Measurements from ENCODE around the gene LETM1. TPM values are rescaled to one million over a fixed set of nuclear protein-coding genes. Genes with fewer than 3 reads are reported as not detected.
A peak's percentile ranks its signal among the peaks of the same experiment; 100 is the strongest.

Gene LETM1
- total and polyA plus RNA-seq, 4 experiments from 2014 or later, result 6.5 to 42.8 (median 25.5) TPM

GRCh38 chr4:1808396-1808795 lies 47.6 kb downstream of the LETM1 start:
- Histone ChIP-seq H3K36me3 (ENCODE audit: insufficient read depth, low read length) (no peaks in the 10 kb centered on the region), H3K27ac (ENCODE audit: low read depth, low read length) (no peak overlapping the region), H3K4me3 (ENCODE audit: low read length in 2 of 2) (no peak overlapping the region), H3K9me3 (ENCODE audit: control insufficient read depth in 1 of 2, low read length in 2 of 2) (no peaks in the 10 kb centered on the region), H3K4me1 (ENCODE audit: insufficient read depth, low read length) (no peaks in the 10 kb centered on the region), H3K27me3 (ENCODE audit: insufficient read depth, low read length) (no peaks in the 10 kb centered on the region)
- Mint-ChIP-seq H3K36me3 (peaks cover 4 to 6% of the 10 kb centered on the region in 2 donors), H3K4me1 (peaks cover 0 to 1% (median 0%) of the 10 kb centered on the region in 4 donors), H3K4me3 (no peak overlapping the region), H3K27ac (no peak overlapping the region), H3K27me3 (no peaks in the 10 kb centered on the region), H3K9me3 (no peaks in the 10 kb centered on the region)
- intact Hi-C loops (cut with micrococcal nuclease), result no loop called here
- no peak for DNase-seq
- ChIA-PET CTCF (ENCODE audit: partially characterized antibody) (interaction anchor here (1.1 to 5.0 kb wide), 3 partner anchors 23 to 114 kb away, joined by 3 to 32 read pairs (median 29); no protein-coding TSS in a partner anchor), POLR2A (ENCODE audit: partially characterized antibody) (no interaction called here)

- no peaks in the 10 kb centered on the region for H3K9me3 ChIP-seq (ENCODE audit: control insufficient read depth in 1 of 2, low read length in 2 of 2)
- ChIA-PET POLR2A (ENCODE audit: partially characterized antibody) (interaction anchor here (0.9 kb wide), 1 partner anchor 11 kb away, joined by 3 read pairs; no protein-coding TSS in a partner anchor), CTCF (ENCODE audit: partially characterized antibody) (interaction anchor here (1.1 kb wide), 1 partner anchor 22 kb away, joined by 3 read pairs; no protein-coding TSS in a partner anchor)
- Mint-ChIP-seq H3K9me3 (no peaks in the 10 kb centered on the region), H3K4me1 (peaks cover 0 to under 1% (median 0%) of the 10 kb centered on the region in 4 donors), H3K27ac (no peak overlapping the region), H3K4me3 (no peak overlapping the region), H3K27me3 (no peaks in the 10 kb centered on the region), H3K36me3 (peaks cover under 1 to 1% of the 10 kb centered on the region in 2 donors)
- H3K27me3 ChIP-seq (ENCODE audit: insufficient read depth, low read length), result no peaks in the 10 kb centered on the region
- no peaks in the 10 kb centered on the region for H3K36me3 ChIP-seq (ENCODE audit: insufficient read depth, low read length)
- no peak overlapping the region for H3K4me3 ChIP-seq (ENCODE audit: low read length in 2 of 2)
- H3K4me1 ChIP-seq (ENCODE audit: insufficient read depth, low read length), result no peaks in the 10 kb centered on the region
- H3K27ac ChIP-seq (ENCODE audit: low read depth, low read length), result no peak overlapping the region
- intact Hi-C loops (cut with micrococcal nuclease), result no loop called here
- peak in 1 of 5 donors; percentile 13 for DNase-seq
Observed at GRCh38 chr4:1807332-1807777, 48.6 kb downstream of the LETM1 start.

- POLR2A ChIA-PET (ENCODE audit: partially characterized antibody), result interaction anchor here (0.9 kb wide), 1 partner anchor 11 kb away, joined by 3 read pairs; no protein-coding TSS in a partner anchor
- Mint-ChIP-seq H3K9me3 (no peaks in the 10 kb centered on the region), H3K27ac (no peak overlapping the region), H3K4me3 (no peak overlapping the region), H3K4me1 (no peaks in the 10 kb centered on the region), H3K36me3 (no peaks in the 10 kb centered on the region), H3K27me3 (no peaks in the 10 kb centered on the region)
- Histone ChIP-seq H3K4me3 (ENCODE audit: low read length in 2 of 2) (no peak overlapping the region), H3K36me3 (ENCODE audit: insufficient read depth, low read length) (no peaks in the 10 kb centered on the region), H3K4me1 (ENCODE audit: insufficient read depth, low read length) (no peaks in the 10 kb centered on the region), H3K9me3 (ENCODE audit: control insufficient read depth in 1 of 2, low read length in 2 of 2) (no peaks in the 10 kb centered on the region), H3K27ac (ENCODE audit: low read depth, low read length) (no peak overlapping the region), H3K27me3 (ENCODE audit: insufficient read depth, low read length) (no peaks in the 10 kb centered on the region)
- intact Hi-C loops (cut with micrococcal nuclease), result no loop called here
- CTCF ChIA-PET (ENCODE audit: partially characterized antibody), result interaction anchor here (1.2 kb wide), 1 partner anchor 93 kb away, joined by 3 read pairs; no protein-coding TSS in a partner anchor
- DNase-seq, result peak in 1 of 5 donors; percentile 28
Observed at GRCh38 chr4:1806596-1807331, 49.2 kb downstream of the LETM1 start.

- H3K36me3 ChIP-seq (ENCODE audit: insufficient read depth, low read length), result no peaks in the 10 kb centered on the region
- CTCF ChIA-PET (ENCODE audit: partially characterized antibody), result interaction anchor here (1.2 kb wide), 1 partner anchor 93 kb away, joined by 3 read pairs; no protein-coding TSS in a partner anchor
- POLR2A ChIA-PET (ENCODE audit: partially characterized antibody), result interaction anchor here (0.9 kb wide), 1 partner anchor 12 kb away, joined by 3 read pairs; no protein-coding TSS in a partner anchor
- no peak overlapping the region for H3K4me3 ChIP-seq (ENCODE audit: low read length in 2 of 2)
- Mint-ChIP-seq H3K27ac (no peak overlapping the region), H3K36me3 (no peaks in the 10 kb centered on the region), H3K4me3 (no peak overlapping the region), H3K4me1 (no peaks in the 10 kb centered on the region), H3K9me3 (no peaks in the 10 kb centered on the region), H3K27me3 (no peaks in the 10 kb centered on the region)
- no peak overlapping the region for H3K27ac ChIP-seq (ENCODE audit: low read depth, low read length)
- intact Hi-C loops (cut with micrococcal nuclease), result no loop called here
- no peaks in the 10 kb centered on the region for H3K9me3 ChIP-seq (ENCODE audit: control insufficient read depth in 1 of 2, low read length in 2 of 2)
- peak in 1 of 5 donors; percentile 3 for DNase-seq
- no peaks in the 10 kb centered on the region for H3K4me1 ChIP-seq (ENCODE audit: insufficient read depth, low read length)
- no peaks in the 10 kb centered on the region for H3K27me3 ChIP-seq (ENCODE audit: insufficient read depth, low read length)
Observed at GRCh38 chr4:1806223-1806564, 49.8 kb downstream of the LETM1 start.

- H3K9me3 Mint-ChIP-seq, result no peaks in the 10 kb centered on the region
- H3K27ac ChIP-seq (ENCODE audit: low read depth, low read length), result no peak overlapping the region
- H3K27me3 Mint-ChIP-seq, result no peaks in the 10 kb centered on the region
- no peaks in the 10 kb centered on the region for H3K4me1 Mint-ChIP-seq
- no peak for DNase-seq
- H3K27me3 ChIP-seq (ENCODE audit: insufficient read depth, low read length), result no peaks in the 10 kb centered on the region
- no peak overlapping the region for H3K4me3 ChIP-seq (ENCODE audit: low read length in 2 of 2)
- H3K4me1 ChIP-seq (ENCODE audit: insufficient read depth, low read length), result no peaks in the 10 kb centered on the region
- H3K27ac Mint-ChIP-seq, result no peak overlapping the region
- H3K9me3 ChIP-seq (ENCODE audit: control insufficient read depth in 1 of 2, low read length in 2 of 2), result no peaks in the 10 kb centered on the region
- intact Hi-C loops (cut with micrococcal nuclease), result no loop called here
- H3K36me3 Mint-ChIP-seq, result no peaks in the 10 kb centered on the region
- H3K4me3 Mint-ChIP-seq, result no peak overlapping the region
- ChIA-PET POLR2A (ENCODE audit: partially characterized antibody) (no interaction called here), CTCF (ENCODE audit: partially characterized antibody) (interaction anchor here (1.2 kb wide), 1 partner anchor 94 kb away, joined by 3 read pairs; no protein-coding TSS in a partner anchor)
- H3K36me3 ChIP-seq (ENCODE audit: insufficient read depth, low read length), result no peaks in the 10 kb centered on the region
Observed at GRCh38 chr4:1805493-1806222, 50.3 kb downstream of the LETM1 start.

- ChIA-PET POLR2A (ENCODE audit: partially characterized antibody) (no interaction called here), CTCF (ENCODE audit: partially characterized antibody) (no interaction called here)
- H3K9me3 Mint-ChIP-seq, result no peaks in the 10 kb centered on the region
- H3K36me3 Mint-ChIP-seq, result no peaks in the 10 kb centered on the region
- Histone ChIP-seq H3K27ac (ENCODE audit: low read depth, low read length) (no peak overlapping the region), H3K9me3 (ENCODE audit: control insufficient read depth in 1 of 2, low read length in 2 of 2) (no peaks in the 10 kb centered on the region), H3K36me3 (ENCODE audit: insufficient read depth, low read length) (no peaks in the 10 kb centered on the region), H3K27me3 (ENCODE audit: insufficient read depth, low read length) (no peaks in the 10 kb centered on the region), H3K4me1 (ENCODE audit: insufficient read depth, low read length) (no peaks in the 10 kb centered on the region), H3K4me3 (ENCODE audit: low read length in 2 of 2) (no peak overlapping the region)
- intact Hi-C loops (cut with micrococcal nuclease), result no loop called here
- no peak overlapping the region for H3K27ac Mint-ChIP-seq
- peak in 1 of 5 donors; percentile 21 for DNase-seq
- H3K4me1 Mint-ChIP-seq, result no peaks in the 10 kb centered on the region
- H3K27me3 Mint-ChIP-seq, result no peaks in the 10 kb centered on the region
- H3K4me3 Mint-ChIP-seq, result no peak overlapping the region
Observed at GRCh38 chr4:1804638-1805492, 51.1 kb downstream of the LETM1 start.
